Endothelial cell of umbilical vein (primary cell): Measurements from ENCODE around the gene PCDHGA1. TPM values are rescaled to one million over a fixed set of nuclear protein-coding genes. Genes with fewer than 3 reads are reported as not detected.

Experiments used
- BruUV-seq: library from RNA; stranded (reverse); fragments of 400-500 nt; replicated peaks from 2 replicates; lab custom pipeline; 2021; lab: Mats Ljungman, UMichigan
- CTCF ChIA-PET: fragments of 300-600, 350-600 bp; sonication (Branson Sonifier 250); formaldehyde crosslinking; loops from one replicate; lab custom pipeline; 2021; ENCODE audit warnings: antibody characterized with exemption, inconsistent platforms; lab: Charles Lee
- POLR2A ChIA-PET: fragments of 300-600, 350-600 bp; sonication (Branson Sonifier 250); formaldehyde crosslinking; loops from one replicate; lab custom pipeline; 2021; ENCODE audit warnings: antibody characterized with exemption, inconsistent platforms; lab: Charles Lee
- DNase-seq: peaks from one replicate; pipeline ENCODE4 v3.0.0-alpha.2; 2011; ENCODE audit warnings: low read depth, low spot score
- FAIRE-seq: peaks from 2 replicates; lab custom pipeline; 2011; peaks lifted over from hg19 to GRCh38; lab: Jason Lieb, UNC
- H2AFZ ChIP-seq: 2 replicates; pipeline ENCODE4 v1.6.0; 2012; ENCODE audit warnings: low read depth, low read length, control low read depth, inconsistent platforms
- H3K27ac ChIP-seq: 2 replicates; pipeline ENCODE4 v1.5.1; 2011; ENCODE audit warnings: low read depth, mild to moderate bottlenecking, control low read depth, low read length, moderate library complexity; ENCODE audit not compliant: insufficient read depth
- H3K27me3 ChIP-seq, 2 experiments: 2 replicates each; pipeline versions ENCODE4 v1.6.0 to v1.6.1; 2011; ENCODE audit warnings: low read length in 2 of 2, mixed read lengths in 1 of 2; ENCODE audit not compliant: control insufficient read depth in 2 of 2, insufficient read depth in 2 of 2
- H3K36me3 ChIP-seq, 2 experiments: 2 replicates in 1 of 2; 3 replicates in 1 of 2; pipeline ENCODE4 v1.5.1; 2011; ENCODE audit warnings: low read length in 2 of 2, mild to moderate bottlenecking in 1 of 2, moderate library complexity in 1 of 2; ENCODE audit not compliant: control insufficient read depth in 2 of 2, insufficient read depth in 2 of 2; ENCODE audit errors: extremely low read depth in 1 of 2
- H3K4me1 ChIP-seq: 3 replicates; pipeline ENCODE4 v1.5.1; 2011; ENCODE audit warnings: mild to moderate bottlenecking, low read length; ENCODE audit not compliant: control insufficient read depth, insufficient read depth; ENCODE audit errors: extremely low read depth
- H3K4me2 ChIP-seq: 2 replicates; pipeline ENCODE4 v1.6.1; 2011; ENCODE audit warnings: low read length, control low read depth, mixed read lengths; ENCODE audit not compliant: insufficient read depth
- H3K4me3 ChIP-seq, 3 experiments: fragments of 200-600 bp in 1 of 3; sonication (generic), shearing (Covaris generic) in 1 of 3; replicated peaks in 1 of 3; 2 replicates each; pipeline ENCODE4 v1.5.1; 2011 to 2016; ENCODE audit warnings: control low read depth in 3 of 3, low read length in 3 of 3, mild to moderate bottlenecking in 2 of 3, inconsistent platforms in 1 of 3, low read depth in 1 of 3, moderate library complexity in 1 of 3; ENCODE audit not compliant: insufficient read depth in 1 of 3
- H3K79me2 ChIP-seq: 2 replicates; pipeline ENCODE4 v1.6.0; 2012; ENCODE audit warnings: low read length, inconsistent platforms; ENCODE audit not compliant: control insufficient read depth, insufficient read depth
- H3K9ac ChIP-seq: replicated peaks from 2 replicates; pipeline ENCODE3; 2011; ENCODE audit warnings: low read length, control low read depth; ENCODE audit not compliant: insufficient read depth; ENCODE audit errors: extremely low read depth
- H3K9me1 ChIP-seq: replicated peaks from 3 replicates; pipeline ENCODE4 v1.6.0; 2011; ENCODE audit warnings: mild to moderate bottlenecking, low read length; ENCODE audit not compliant: control insufficient read depth, insufficient read depth; ENCODE audit errors: extremely low read depth
- H3K9me3 ChIP-seq: replicated peaks from 2 replicates; pipeline ENCODE4 v1.5.1; 2012; ENCODE audit warnings: low read length, inconsistent platforms; ENCODE audit not compliant: control insufficient read depth, insufficient read depth
- H4K20me1 ChIP-seq: replicated peaks from 2 replicates; pipeline ENCODE3; 2011; ENCODE audit warnings: mild to moderate bottlenecking, low read length; ENCODE audit not compliant: control insufficient read depth, insufficient read depth; ENCODE audit errors: extremely low read depth
- CTCF ChIP-seq, 2 donors: IDR thresholded peaks; 1 replicate in 1 of 2; 2 replicates in 1 of 2; pipeline ENCODE4 v1.5.1; 2011; ENCODE audit warnings: low read length in 2 of 2, mild to moderate bottlenecking in 2 of 2, moderate library complexity in 2 of 2, control low read depth in 1 of 2, inconsistent platforms in 1 of 2, low read depth in 1 of 2; ENCODE audit not compliant: insufficient read depth in 1 of 2; ENCODE audit errors: extremely low read depth in 1 of 2
- EZH2 ChIP-seq: IDR thresholded peaks from 2 replicates; pipeline ENCODE4 v1.6.1; 2012; ENCODE audit warnings: borderline replicate concordance, low read depth, mild to moderate bottlenecking, moderate library complexity, low read length, inconsistent platforms; ENCODE audit not compliant: severe bottlenecking
- FOS ChIP-seq: IDR thresholded peaks from 2 replicates; pipeline ENCODE4 v1.6.1; 2011; ENCODE audit warnings: mild to moderate bottlenecking, low read length, moderate library complexity, borderline replicate concordance; ENCODE audit not compliant: insufficient read depth
- JUN ChIP-seq: IDR thresholded peaks from 2 replicates; pipeline ENCODE4 v1.6.1; 2011; ENCODE audit warnings: borderline replicate concordance, low read depth; ENCODE audit not compliant: insufficient read length, insufficient read depth
- MAX ChIP-seq: IDR thresholded peaks from 2 replicates; pipeline ENCODE4 v1.6.1; 2011; ENCODE audit not compliant: insufficient read depth, insufficient read length
- MYC ChIP-seq: IDR thresholded peaks from one replicate; pipeline ENCODE4 v1.6.1; 2011; ENCODE audit warnings: mild to moderate bottlenecking, low read depth, low read length
- POLR2A ChIP-seq: IDR thresholded peaks from 2 replicates; pipeline ENCODE4 v1.6.1; 2012; ENCODE audit warnings: low read depth, mild to moderate bottlenecking, control low read depth, low read length
- POLR2AphosphoS5 ChIP-seq: IDR thresholded peaks from 2 replicates; pipeline ENCODE4 v1.6.1; 2012; ENCODE audit warnings: low read depth, mild to moderate bottlenecking, control low read depth, low read length, moderate library complexity; ENCODE audit not compliant: insufficient read depth
- dilution Hi-C: fragments of 300-500 bp; cut with MboI; formaldehyde crosslinking; loops from one replicate; pipeline ENCODE4 v1.15.0; 2019; ENCODE audit warnings: low sequenced_read_pairs; ENCODE audit not compliant: extremely low pct_ligation_motif_present
- intact Hi-C: fragments of 100-400 bp; cut with micrococcal nuclease; formaldehyde crosslinking; loops from one replicate; pipeline ENCODE4 v1.10.0; 2022
- polyA plus RNA-seq, 4 experiments: library from polyadenylated mRNA; depleted of rRNA in 3 of 4; stranded (reverse) in 3 of 4; unstranded in 1 of 4; fragments of >200 nt; gene quantifications; 2 replicates each; pipeline versions ENCODE4 v1.2.1 to v1.2.3, GENCODE V29; 2011 to 2012; ENCODE audit warnings: missing spikeins in 1 of 4
- total RNA-seq: library from RNA; stranded (reverse); gene quantifications from 2 replicates; pipeline ENCODE4 v1.2.3, GENCODE V29; 2021

The PCDHGA1 gene
- total and polyA plus RNA-seq, 2 donors (not counting 3 experiments of a cell fraction or from before 2014, with no cell fraction given): 0.22 to 0.44 TPM

GRCh38 chr5:141319202-141319601, 11.1 kb upstream of the PCDHGA1 start:
- no TSS peak for BruUV-seq
- H3K9me3 ChIP-seq: peaks cover 15% of the 10 kb centered on the region
- peaks cover 24% of the 10 kb centered on the region for H3K79me2 ChIP-seq

More at GRCh38 chr5:141319202-141319601, 11.1 kb upstream of the PCDHGA1 start:
- no peak for DNase-seq
- ChIA-PET POLR2A (no interaction called here), CTCF (interaction anchor here (0.7 to 2.4 kb wide), 5 partner anchors 10 to 245 kb away, joined by 3 to 12 read pairs (median 3); partner anchors contain the start of genes PCDHB14, PCDHB15 and PCDHGA12)
- Histone ChIP-seq H2AFZ (no peak overlapping the region), H3K27ac (no peak overlapping the region), H3K9ac (no peak overlapping the region), H4K20me1 (peaks cover 9% of the 10 kb centered on the region), H3K36me3 (peaks cover 0 to 11% of the 10 kb centered on the region in 2 experiments), H3K4me1 (no peaks in the 10 kb centered on the region), H3K27me3 (no peaks in the 10 kb centered on the region), H3K4me3 (no peak overlapping the region), H3K4me2 (peak overlapping the region; percentile 60), H3K9me1 (no peaks in the 10 kb centered on the region)
- TF ChIP-seq POLR2A (no peak), FOS (no peak), CTCF (IDR thresholded peaks at IDR 0.05; ENCODE audit: extremely low read depth in 1 of 2, insufficient read depth in 1 of 2, low read depth in 1 of 2, low read length in 2 of 2) (no peak), MYC (no peak), POLR2AphosphoS5 (no peak), EZH2 (no peak), MAX (no peak), JUN (no peak)
- dilution Hi-C loops: no loop called here
- intact Hi-C loops: no loop called here
- no peak for FAIRE-seq
